K562 (cell line): ENCODE results near the gene ZCCHC3. TPM values are rescaled to one million over a fixed set of nuclear protein-coding genes. Genes with fewer than 3 reads are reported as not detected.
A peak's percentile ranks its signal among the peaks of the same experiment; 100 is the strongest.

Source experiments
- NEUROD1 ChIP-seq: fragments of 150-350 bp; IDR thresholded peaks from 2 replicates; pipeline ENCODE4 v1.6.1; 2014; ENCODE audit warnings: borderline replicate concordance, low read length, low read depth; ENCODE audit not compliant: partially characterized antibody
- PRDM10 ChIP-seq: fragments of 450-650 bp; IDR thresholded peaks from 2 replicates; pipeline ENCODE4 v1.6.1; 2018; ENCODE audit not compliant: partially characterized antibody
- ZNF407 ChIP-seq: fragments of 450-650 bp; IDR thresholded peaks from 2 replicates; pipeline ENCODE4 v1.6.1; 2016; ENCODE audit warnings: low read depth
- ZNF408 ChIP-seq: fragments of 250-450 bp; sonication (Bioruptor Pico); IDR thresholded peaks from 2 replicates; pipeline ENCODE4 v1.4.0; 2020; ENCODE audit warnings: low read depth, mild to moderate bottlenecking, moderate library complexity
- polyA plus RNA-seq, 8 experiments: library from polyadenylated mRNA; depleted of rRNA in 4 of 8; stranded (reverse) in 5 of 8; unstranded in 3 of 8; fragments of >200 nt; fragmentation: Nextera tagmentation in 2 of 8; fragmentation: Illumina TruSeq in 1 of 8; extraction: Ambion mirVana in 2 of 8; extraction: Trizol in 1 of 8; gene quantifications; 2 replicates each; pipeline versions ENCODE4 v1.2.1 to v1.2.3, GENCODE V29; 2011 to 2014; ENCODE audit warnings: inconsistent platforms in 1 of 8, missing spikeins in 1 of 8
- total RNA-seq, 7 experiments: library from RNA; depleted of rRNA in 6 of 7; stranded (reverse); fragments of >200 nt in 6 of 7; fragmentation: Illumina TruSeq in 2 of 7; extraction: Trizol in 2 of 7; gene quantifications; 2 replicates each; pipeline versions ENCODE4 v1.2.1 to v1.2.3, GENCODE V29; 2011 to 2021; ENCODE audit warnings: low replicate concordance in 1 of 7
- TF ChIP-seq, protein P1 (sequence below), 3 experiments: IDR thresholded peaks in 2 of 3; conservative IDR thresholded peaks in 1 of 3; 2 replicates each; pipeline ENCODE4 v1.5.1; 2011 to 2012; ENCODE audit warnings: low read length in 3 of 3, mild to moderate bottlenecking in 3 of 3, control low read depth in 2 of 3, improper control_type of control experiment in 1 of 3, inconsistent platforms in 1 of 3, low read depth in 1 of 3, mixed read lengths in 1 of 3, moderate library complexity in 1 of 3; ENCODE audit not compliant: insufficient read depth in 2 of 3
- TF ChIP-seq, protein P2 (sequence below): sonication (generic); formaldehyde crosslinking; IDR thresholded peaks from 2 replicates; pipeline ENCODE4 v1.8.0; 2022; ENCODE audit warnings: mild to moderate bottlenecking, missing genetic modification reagents

Gene ZCCHC3
- total and polyA plus RNA-seq, 9 of the 15 experiments (the other 6 are each of a cell fraction or from before 2014, with no cell fraction given) = 2.8 to 23.3 (median 16.5) TPM

GRCh38 chr20:290084-290831, 7.1 kb upstream of the ZCCHC3 start, which contains the start of gene C20orf96 (continued):
- TF ChIP-seq ZNF408 (CRISPR knock-in tag) (no peak), PRDM10 (no peak), ZNF407 (peak; percentile 92; the same call in 1 of the 2 replicates), NEUROD1 (peak; percentile 41)
- TF ChIP-seq, protein P1, sequence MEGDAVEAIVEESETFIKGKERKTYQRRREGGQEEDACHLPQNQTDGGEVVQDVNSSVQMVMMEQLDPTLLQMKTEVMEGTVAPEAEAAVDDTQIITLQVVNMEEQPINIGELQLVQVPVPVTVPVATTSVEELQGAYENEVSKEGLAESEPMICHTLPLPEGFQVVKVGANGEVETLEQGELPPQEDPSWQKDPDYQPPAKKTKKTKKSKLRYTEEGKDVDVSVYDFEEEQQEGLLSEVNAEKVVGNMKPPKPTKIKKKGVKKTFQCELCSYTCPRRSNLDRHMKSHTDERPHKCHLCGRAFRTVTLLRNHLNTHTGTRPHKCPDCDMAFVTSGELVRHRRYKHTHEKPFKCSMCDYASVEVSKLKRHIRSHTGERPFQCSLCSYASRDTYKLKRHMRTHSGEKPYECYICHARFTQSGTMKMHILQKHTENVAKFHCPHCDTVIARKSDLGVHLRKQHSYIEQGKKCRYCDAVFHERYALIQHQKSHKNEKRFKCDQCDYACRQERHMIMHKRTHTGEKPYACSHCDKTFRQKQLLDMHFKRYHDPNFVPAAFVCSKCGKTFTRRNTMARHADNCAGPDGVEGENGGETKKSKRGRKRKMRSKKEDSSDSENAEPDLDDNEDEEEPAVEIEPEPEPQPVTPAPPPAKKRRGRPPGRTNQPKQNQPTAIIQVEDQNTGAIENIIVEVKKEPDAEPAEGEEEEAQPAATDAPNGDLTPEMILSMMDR (IDR thresholded peaks at IDR 0.05 in 2 of 3, conservative IDR thresholded peaks at IDR 0.05 in 1 of 3; ENCODE audit: insufficient read depth in 2 of 3, low read depth in 1 of 3, low read length in 3 of 3) = peak; percentile 19 to 43 (median 41); a peak in 5 of 6 replicates
- TF ChIP-seq, protein P2, sequence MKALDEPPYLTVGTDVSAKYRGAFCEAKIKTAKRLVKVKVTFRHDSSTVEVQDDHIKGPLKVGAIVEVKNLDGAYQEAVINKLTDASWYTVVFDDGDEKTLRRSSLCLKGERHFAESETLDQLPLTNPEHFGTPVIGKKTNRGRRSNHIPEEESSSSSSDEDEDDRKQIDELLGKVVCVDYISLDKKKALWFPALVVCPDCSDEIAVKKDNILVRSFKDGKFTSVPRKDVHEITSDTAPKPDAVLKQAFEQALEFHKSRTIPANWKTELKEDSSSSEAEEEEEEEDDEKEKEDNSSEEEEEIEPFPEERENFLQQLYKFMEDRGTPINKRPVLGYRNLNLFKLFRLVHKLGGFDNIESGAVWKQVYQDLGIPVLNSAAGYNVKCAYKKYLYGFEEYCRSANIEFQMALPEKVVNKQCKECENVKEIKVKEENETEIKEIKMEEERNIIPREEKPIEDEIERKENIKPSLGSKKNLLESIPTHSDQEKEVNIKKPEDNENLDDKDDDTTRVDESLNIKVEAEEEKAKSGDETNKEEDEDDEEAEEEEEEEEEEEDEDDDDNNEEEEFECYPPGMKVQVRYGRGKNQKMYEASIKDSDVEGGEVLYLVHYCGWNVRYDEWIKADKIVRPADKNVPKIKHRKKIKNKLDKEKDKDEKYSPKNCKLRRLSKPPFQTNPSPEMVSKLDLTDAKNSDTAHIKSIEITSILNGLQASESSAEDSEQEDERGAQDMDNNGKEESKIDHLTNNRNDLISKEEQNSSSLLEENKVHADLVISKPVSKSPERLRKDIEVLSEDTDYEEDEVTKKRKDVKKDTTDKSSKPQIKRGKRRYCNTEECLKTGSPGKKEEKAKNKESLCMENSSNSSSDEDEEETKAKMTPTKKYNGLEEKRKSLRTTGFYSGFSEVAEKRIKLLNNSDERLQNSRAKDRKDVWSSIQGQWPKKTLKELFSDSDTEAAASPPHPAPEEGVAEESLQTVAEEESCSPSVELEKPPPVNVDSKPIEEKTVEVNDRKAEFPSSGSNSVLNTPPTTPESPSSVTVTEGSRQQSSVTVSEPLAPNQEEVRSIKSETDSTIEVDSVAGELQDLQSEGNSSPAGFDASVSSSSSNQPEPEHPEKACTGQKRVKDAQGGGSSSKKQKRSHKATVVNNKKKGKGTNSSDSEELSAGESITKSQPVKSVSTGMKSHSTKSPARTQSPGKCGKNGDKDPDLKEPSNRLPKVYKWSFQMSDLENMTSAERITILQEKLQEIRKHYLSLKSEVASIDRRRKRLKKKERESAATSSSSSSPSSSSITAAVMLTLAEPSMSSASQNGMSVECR (CRISPR knock-in tag) = peak; percentile 87
